Central memory CD4-positive, alpha-beta T cell (primary cell): Measurements from ENCODE around the gene COL18A1.

Experiments
- DNase-seq: peaks from one replicate; pipeline ENCODE4 v3.0.0; 2022

Gene COL18A1

DNA sequence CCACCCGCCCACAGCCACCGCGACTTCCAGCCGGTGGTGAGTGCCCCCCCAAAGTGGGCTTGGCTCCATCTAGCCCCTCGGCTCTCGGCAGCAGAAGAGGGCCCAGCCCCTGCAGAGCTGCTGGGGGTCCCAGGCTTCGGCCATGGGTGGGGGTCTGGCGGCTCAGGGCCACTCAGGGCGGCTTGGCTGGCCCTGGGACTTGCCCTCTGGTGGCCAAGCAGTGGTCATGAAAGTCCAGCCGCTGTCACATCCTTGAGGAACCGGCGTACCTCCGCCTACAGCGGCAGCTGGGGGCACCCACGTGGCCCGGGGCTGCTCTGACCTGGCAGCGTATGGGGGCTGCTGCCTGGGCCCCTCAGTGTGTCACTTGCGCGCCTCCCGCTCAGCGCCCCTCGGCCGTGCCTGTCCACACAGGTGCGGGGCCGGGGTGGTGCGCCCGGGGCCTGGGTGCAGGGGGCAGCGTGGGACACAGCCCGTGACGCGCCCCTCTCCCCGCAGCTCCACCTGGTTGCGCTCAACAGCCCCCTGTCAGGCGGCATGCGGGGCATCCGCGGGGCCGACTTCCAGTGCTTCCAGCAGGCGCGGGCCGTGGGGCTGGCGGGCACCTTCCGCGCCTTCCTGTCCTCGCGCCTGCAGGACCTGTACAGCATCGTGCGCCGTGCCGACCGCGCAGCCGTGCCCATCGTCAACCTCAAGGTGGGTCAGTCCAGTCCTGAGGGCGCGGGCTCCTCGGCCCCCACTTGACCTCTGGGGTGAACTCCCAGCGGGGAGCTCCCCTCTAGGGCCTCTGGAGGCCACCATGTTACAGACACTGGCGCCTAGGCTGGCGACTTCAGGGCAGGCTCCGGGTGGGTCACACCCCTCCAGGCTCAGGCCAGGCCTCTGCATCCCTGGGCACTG is 104.9 kb downstream of the COL18A1 start:
- DNase-seq: no peak

- no peak for DNase-seq
These were observed 105.5 kb downstream of the COL18A1 start for GRCh38 chr21:45510466-45510955.

DNA sequence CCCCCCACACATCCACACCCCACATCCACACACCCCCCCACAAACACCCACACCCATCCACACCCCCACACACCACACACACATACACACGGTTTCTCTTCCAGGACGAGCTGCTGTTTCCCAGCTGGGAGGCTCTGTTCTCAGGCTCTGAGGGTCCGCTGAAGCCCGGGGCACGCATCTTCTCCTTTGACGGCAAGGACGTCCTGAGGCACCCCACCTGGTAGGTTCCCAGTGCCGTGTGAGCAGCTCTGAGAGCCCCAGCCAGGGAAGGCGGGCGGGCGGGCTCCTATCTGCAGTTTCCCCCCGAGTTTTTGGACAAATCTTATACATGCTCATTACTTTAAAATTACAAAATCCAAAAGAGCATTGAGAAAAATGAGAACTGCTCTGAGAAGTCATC is 106.0 kb downstream of the COL18A1 start:
- DNase-seq: no peak

DNA sequence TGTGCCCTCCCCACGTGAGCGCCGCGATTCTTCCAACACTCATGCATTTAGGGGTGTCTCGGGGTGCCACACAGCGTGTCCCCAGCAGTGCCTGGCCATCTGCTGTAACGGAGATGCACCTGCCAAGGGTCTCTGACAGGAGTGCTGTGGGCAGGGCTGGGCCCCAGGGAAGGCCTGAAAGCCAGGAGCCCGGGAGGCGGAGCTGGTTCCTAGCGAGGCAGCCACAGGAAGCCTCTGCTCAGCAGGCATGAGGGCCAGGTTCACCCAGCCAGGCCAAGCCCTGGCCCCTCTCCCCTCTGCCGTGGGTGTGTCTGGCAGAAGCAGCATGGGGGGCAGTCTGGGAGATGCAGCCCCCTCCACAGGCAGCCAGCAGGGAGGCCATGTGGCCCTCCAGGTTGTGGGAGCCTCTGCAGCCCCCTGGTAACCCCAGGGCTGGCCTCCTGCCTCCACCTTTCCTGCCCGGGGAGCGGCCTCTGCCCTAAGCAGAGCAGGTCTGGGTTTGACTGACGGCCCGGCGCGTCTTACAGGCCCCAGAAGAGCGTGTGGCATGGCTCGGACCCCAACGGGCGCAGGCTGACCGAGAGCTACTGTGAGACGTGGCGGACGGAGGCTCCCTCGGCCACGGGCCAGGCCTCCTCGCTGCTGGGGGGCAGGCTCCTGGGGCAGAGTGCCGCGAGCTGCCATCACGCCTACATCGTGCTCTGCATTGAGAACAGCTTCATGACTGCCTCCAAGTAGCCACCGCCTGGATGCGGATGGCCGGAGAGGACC is 106.9 kb downstream of the COL18A1 start:
- no peak for DNase-seq

DNA sequence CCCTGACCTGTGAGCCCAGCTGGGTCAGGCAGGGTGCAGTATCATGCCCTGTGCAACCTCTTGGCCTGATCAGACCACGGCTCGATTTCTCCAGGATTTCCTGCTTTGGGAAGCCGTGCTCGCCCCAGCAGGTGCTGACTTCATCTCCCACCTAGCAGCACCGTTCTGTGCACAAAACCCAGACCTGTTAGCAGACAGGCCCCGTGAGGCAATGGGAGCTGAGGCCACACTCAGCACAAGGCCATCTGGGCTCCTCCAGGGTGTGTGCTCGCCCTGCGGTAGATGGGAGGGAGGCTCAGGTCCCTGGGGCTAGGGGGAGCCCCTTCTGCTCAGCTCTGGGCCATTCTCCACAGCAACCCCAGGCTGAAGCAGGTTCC is 107.6 kb downstream of the COL18A1 start:
- no peak for DNase-seq

- DNase-seq: no peak
These were observed 108.2 kb downstream of the COL18A1 start for GRCh38 chr21:45513003-45513717.

DNA sequence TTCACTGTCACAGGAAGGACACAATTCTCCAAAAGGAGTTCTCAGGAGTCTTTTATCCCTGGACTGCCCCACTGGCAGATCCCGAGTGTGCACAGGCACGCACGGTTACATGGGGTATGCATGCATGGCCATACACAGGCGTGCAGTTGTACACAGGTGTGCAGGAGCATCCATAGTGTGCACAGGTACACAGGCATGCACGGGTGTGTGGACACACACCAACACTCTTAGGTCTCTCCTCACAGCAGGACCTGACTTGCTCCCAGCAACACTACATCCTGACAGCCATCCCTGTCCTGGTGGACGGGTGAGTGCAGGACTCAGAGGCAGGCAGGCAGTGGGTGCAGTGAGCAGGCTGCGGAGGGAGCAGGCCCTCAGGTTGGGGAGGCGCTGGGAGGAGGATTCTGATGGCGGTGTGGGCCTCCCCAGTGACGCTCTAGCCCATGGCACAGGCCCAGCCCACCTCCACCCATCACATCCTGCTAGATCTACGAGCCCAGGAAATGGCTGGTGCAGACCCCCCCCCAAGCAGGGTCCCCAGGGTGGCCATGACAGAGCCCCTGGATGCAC is 108.9 kb downstream of the COL18A1 start:
- no peak for DNase-seq

- no peak for DNase-seq
These were observed 109.5 kb downstream of the COL18A1 start for GRCh38 chr21:45514311-45515021.

DNA sequence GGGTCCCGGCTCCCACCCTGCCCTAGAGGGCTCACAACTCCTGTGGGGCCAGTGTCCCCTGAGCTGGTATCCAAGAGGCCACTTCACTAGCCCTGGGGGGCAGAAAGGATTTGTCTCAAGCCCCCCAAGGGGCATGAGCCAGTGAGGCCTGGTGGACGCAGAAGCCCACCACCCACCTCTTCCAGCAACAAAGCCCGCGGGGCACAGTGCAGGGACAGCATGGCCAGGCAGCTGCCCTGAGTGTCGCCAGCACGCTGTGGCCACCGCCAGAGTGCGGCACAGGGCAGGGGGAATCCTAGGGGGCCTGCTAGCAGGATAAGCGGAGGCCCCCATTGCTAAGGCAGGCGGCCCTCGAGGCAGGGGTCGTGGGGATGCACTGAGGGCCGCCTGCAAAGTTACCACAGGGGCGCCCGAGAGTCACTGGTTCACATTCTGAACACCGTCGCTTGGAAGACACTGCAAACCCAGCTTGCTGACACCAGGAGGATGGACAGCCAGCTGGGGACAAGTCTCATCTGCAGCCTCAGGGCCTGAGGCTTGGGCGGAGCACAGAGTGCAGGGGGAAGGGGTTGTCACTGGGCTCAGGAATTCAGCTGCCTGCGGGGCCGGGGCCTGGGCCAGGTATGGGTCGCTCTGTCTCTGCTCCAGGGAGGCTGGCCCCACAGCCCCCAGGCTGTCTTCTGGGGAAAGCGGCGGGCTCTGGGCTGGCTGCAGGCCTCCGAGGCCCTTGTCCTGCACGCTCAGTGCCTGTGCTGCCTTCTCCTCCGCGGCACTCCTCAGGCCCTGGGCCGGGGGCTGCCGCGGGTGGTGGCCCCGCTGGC is 110.5 kb downstream of the COL18A1 start:
- DNase-seq: no peak

DNA sequence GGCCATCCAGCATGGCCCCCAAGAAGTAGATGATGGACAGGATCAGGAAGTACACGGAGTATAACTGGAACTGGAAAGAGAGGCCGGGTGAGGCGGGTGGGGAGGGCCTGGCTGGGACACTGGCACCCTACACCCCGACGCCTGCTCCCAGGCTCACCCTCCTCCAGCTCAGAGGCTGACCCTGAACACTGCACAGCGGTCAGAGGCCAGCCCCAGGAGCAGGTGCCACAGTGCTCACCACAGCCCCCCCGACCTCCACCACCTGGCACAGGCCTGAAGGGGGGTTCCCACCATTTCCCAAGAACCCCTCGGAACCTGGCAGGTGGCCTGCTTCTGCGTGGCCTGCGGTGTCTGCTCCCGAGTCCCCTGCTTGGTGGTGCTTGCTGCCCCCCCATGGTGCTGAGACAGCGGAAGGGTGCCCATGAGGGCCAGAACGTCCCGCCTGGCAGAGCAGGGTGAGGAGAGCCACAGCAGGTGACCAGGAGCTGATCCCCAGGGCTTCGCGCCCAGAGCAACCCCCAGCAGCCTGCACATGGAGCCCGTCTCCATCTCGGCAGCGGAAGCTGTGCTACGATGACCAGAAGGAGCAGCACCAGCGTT is 111.2 kb downstream of the COL18A1 start:
- DNase-seq: no peak

DNA sequence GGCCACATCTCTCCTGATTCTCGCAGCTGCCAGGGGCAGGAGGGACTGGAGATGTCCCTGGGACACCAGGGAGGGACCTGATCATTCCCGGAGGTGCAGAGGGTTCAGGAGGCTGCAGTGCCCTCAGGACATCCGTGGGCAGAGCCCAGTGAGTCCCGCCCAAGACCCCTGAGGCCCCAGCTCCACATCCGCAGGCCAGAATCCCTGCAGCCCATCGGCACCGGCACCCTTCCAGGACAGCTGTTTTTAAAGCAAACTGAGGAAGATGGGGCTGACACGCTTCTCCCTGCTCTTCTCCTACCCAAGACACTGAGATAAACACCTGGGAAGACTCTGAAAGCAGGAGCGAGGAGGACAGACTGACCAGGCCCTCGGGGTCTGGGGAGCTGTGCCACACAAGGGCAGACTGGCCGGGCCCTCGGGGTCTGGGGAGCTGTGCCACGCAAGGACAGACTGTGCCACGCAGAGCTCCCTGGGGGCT is 111.7 kb downstream of the COL18A1 start:
- no peak for DNase-seq

- no peak for DNase-seq
These were observed 112.5 kb downstream of the COL18A1 start for GRCh38 chr21:45517249-45518065.

DNA sequence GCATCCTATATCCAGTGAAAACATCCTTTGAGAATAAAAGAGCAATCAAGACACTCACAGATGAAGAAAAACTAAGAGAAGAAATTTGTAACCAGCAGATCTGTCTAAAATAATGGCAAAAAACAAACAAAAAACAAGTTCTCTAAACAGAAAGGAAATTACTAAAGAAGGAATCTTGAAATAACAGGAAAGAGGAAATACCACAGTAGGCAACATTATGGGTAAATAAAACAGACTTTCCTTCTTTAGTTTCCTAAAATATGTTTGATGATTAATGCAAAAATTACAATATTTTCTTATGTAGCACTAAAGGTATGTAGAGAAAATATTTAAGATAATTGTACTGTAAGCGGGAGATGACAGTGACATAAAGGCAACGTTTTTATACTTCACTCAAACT is 113.8 kb downstream of the COL18A1 start:
- no peak for DNase-seq

DNA sequence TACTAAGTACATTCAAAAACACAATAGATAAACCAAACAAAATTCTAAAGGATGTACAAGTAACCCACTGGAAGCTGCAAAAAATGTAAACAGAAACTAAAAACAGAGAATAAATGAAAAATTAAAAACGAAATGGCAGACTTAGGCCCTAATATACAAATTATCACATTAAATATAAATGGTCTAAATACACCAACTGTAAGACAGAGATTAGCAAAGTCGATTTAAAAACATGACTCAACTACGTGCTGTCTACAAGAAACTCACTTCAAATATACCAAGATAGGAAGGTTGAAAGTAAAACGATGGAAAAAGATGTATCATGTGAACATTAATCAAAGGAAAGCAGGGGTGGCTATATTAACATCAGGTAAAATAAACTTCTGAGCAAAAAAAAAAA is 114.2 kb downstream of the COL18A1 start:
- DNase-seq: no peak

- DNase-seq: no peak
These were observed 116.3 kb downstream of the COL18A1 start for GRCh38 chr21:45521241-45521640.

DNA sequence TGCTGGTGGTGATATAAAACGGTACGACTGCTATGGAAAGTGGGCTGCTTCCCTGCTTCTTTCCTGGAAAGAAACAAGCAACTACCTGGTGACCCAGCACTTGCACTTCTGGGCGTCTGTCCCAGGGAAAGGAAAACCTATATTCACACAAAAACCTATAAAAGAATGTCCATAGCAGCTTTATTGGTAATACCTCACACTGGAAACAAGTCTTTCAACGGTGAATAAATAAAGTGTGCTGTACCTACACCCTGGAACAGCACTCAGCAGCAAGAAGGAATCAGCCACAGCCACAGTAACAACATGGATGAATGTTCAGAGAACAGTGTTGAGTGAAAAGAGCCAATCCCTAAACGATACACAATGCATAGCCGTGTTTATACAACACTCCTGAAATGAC is 117.4 kb downstream of the COL18A1 start:
- DNase-seq: no peak

- DNase-seq: no peak
These were observed 118.0 kb downstream of the COL18A1 start for GRCh38 chr21:45522986-45523385.

GRCh38 chr21:45523411-45524101 is 118.6 kb downstream of the COL18A1 start:
- no peak for DNase-seq

- DNase-seq: no peak
These were observed 119.8 kb downstream of the COL18A1 start for GRCh38 chr21:45524756-45525152.
